GM21529 (cell line): ENCODE measurements around the gene TRIM54.
"Not testable (repeated sequence)": the region's sequence is repeated elsewhere in the genome, so short reads cannot be mapped to it uniquely, and the experiment has no call there.

Source experiments
- ATAC-seq: cut with Tn5 transposase; IDR thresholded peaks from one replicate; pipeline ENCODE4 v1.9.1; 2021; ENCODE audit not compliant: unreplicated experiment

Gene TRIM54

DNA sequence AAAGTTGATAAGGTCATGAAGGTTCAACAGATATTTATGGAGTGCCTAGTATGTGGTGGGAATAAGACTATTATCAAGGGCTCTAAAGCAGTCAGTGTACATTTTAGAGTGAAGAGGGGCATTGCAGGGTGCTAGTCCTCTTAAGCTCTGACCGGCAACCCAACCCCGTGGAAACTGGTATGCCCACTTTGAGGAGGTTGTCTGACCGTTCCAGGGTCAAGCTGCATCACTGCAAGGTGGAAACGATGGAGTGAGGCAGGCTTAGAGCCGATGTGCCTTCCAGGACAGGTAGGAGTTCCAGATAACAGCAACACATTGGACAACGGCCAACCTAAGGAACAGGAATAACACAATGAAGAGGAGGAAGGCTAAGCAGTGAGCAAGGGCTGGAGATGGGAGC is 27.4 kb downstream of the TRIM54 start:
- no peak for ATAC-seq

DNA sequence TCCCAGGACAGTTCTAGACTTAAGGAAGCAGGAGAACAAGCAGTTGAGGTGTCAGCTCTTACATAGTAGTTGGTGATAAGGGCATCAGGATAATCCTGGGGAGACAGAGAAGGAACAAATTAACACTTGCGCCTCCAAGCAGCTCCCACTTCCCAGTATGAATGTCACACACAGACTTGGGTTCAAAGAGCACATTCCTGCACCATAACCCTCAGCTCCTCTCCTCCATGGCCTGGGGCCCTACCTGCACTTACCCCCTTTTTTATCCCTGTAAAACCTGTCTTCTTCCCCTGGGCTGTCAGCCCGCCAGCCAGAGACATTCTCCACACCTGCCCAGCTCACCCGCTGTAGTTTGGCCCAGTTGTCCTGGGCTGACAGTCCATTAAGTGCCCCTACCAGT is 29.9 kb downstream of the TRIM54 start:
- ATAC-seq: no peak

DNA sequence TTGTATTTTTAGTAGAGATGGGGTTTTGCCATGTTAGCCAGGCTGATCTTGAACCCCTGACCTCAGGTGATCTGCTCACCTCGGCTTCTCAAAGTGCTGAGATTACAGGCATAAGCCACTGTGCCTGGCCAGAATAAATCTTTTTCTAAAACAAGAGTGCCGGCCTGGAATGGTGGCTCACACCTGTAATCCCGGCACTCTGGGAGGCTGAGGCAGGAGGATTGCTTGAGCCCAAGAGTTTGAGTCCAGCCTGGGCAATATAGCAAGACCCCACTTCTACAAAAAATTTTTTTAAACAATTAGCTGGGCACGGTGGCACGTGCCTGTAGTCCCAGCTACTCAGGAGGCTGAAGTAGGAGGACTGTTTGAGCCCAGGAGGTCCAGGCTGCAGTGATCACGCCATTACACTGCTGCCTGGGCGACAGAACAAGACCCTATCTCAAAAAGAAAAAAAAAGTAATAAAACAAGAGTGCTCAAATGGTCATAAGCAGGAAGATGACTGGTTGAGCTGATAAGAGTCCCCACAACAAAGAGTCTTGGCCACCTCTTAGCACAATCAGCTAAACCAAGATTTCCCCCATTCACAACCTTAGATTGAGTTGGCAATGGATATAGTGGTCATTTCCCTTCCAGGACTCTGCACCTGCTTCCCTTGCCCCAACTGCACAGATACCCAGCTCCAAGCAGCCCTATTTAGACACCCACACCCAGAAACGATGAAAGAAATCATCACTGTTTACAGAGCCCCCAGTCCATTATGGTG is 31.8 kb downstream of the TRIM54 start:
- ATAC-seq: no peak

DNA sequence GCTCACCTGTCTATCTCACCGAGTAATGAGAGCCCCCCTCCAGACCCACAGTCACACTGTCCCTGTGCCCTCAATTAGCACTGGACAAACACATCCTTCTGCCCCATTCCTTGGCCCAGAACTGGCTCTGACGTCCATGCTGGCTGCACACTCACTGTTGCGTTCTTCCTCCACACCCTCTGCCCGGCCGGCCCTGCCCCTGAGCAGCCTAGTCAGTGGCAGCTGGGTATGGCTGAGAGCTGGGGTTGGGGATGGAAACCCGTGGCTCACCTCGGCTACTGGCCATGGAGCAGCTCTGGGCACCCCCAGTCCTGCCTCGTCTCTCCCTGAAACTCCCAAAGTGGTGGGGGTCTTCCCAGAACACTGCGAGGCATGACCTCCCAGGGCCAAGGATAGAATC is 32.5 kb downstream of the TRIM54 start:
- no peak for ATAC-seq

DNA sequence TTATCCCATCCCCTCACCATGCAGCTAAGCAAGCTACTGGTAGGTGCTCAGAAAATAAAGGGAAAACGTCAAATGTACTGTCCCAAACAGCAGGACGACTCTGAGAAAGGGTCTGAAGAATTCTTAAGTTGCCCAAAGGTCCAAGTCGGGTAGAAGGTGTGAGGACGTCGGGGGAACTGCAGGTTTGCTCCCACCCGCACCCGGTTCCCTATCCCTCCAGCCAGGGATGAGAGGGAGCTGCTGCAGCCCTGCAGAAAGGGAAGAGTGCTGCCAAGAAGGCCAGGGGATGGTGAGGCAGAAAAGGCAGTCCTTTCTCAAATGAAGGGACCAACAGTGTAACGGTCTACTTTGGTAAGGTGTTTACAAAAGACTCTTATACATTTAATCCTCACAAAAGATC is 32.9 kb downstream of the TRIM54 start:
- ATAC-seq: no peak

DNA sequence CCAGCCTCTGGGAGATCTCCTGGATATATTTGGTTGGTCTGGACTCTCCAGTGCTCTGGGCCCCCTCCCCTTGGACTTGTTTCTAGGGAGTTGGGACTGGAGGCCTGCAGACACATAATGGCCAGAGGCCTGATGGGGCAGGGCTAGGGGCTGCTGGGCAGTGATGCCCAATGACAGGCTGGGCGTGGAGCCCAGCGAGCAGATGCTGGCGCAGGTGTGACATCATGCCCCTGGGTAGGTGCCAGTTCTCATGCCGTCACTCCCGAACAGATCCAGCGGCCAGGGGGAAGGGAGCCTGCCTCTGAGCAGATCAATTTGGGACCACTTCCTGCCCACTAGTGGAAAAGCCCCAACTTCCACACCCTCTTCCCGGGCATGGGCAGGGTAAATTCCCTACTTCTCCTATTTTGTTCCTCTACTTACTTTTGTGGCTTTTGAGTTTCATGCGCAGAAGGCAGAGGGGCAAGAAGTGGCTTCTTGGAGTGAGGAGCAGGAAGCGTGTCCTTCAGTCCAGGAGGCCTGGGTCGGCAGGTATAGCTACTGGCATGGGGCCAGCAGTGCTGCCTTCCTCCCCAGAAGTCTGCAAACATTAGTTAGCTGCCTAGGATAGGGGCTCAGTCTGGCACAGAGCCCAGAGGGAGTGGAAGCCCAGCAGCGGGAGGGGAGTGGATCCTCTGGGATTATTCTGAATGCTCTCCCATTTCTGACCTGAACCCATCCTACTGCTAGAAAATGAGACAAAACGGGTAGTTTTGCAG is 34.6 kb downstream of the TRIM54 start:
- no peak for ATAC-seq

DNA sequence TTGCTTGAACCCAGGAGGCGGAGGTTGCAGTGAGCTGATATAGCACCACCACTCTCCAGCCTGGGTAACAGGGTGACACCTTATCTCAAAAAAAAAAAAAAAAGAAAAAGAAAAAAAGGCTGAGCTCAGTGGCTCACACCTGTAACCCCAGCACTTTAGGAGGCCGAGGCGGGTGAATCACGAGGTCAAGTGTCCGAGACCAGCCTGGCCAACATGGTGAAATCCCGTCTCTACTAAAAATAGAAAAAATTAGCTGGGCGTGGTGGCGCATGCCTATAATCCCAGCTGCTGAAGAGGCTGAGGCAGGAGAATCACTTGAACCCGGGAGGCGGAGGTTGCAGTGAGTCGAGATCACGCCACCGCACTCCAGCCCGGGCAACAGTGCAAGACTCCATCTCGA is 37.6 kb downstream of the TRIM54 start:
- not testable (repeated sequence) for ATAC-seq

DNA sequence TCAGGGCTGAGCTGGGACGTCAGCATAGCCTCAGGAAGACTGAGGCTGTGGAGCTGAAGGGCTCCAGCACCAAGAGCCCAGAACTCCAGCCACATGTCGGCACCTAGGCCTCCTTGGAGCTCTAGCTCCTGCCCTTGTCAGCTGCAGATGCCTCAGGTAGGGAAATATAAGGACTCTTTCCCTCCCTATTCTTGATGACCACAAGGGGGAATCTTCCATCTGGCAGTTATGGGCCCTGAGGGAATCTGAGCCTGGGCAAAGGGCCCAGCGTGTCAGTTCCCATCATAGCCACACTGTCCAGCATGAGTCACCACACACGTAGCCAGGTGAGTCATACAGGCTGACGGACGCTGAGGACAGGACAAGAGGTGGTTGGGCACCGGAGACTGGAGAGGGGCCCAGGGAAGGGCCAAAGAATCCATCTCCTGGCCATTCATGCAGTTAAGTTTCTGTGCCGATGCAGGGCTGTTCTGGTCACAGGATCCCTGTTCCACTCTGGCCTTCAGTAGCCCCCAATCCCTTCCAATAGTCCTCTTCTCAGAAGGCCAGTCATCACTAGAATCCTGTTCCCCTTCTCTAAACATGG is 38.8 kb downstream of the TRIM54 start:
- ATAC-seq: no peak

DNA sequence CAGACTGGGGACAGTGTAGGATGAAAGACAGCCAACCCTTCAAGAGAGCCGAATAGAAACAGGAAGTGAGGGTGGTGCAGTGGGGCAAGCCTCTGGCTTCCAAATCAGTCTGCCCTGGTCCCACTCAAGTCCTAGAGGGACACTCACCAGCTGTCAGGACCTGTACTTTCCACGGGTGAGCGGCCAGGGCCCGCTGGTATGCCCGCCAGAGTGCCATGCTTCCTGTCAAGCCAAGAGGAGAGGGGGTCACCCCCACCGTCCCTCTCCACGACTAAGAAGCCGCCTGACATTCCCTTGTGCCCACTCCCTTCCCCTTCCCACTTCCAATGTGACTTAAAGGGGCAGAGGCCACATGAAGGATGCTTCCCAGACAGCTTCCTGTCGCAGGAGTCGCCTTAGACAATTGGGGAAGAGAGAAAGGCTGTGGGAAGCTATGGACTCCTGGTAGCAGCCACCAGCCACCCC is 40.1 kb downstream of the TRIM54 start:
- ATAC-seq: peak; percentile 3

DNA sequence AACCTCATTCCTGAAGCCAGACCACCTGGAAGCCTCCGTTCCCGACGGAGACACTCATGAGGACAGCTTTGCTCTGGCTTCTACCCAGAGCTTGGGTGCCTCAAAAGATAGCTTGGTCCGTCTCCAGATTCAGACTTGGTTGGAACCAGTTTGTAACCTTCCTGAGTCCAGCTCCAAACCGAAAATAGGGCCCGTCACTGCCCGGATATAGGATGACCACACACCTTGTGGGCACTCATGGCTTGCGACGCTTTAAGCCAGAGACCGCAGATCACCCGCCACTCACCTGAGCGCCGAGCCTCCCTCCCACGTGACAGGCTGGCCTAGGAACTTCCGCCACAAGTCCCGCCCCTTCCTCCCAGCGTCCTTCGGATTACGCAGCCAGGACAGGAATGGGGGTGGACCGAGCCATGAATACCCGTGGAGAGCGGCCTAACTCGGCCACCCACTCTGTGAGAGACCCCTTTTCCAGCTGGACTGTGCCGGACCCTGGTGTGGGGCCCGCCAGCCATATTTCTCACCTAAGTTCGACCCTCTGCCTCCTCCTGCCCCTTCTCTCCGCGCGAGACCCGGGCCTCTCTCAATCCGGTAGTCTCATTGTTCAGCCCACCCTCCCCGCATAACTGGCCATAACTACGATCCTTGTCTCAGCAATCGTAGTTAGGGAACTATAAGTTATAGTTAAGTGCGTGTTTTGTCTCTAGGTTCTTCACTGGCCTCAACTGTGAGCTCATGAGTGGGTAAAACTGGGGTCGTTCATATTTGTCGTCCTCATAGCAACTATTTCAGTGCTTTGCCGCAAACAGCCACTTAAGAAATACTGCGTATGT is 40.8 kb downstream of the TRIM54 start, which contains the start of gene MPV17:
Gene MPV17 (minus strand): TSS at position 332 of the 830 bp plus-strand sequence. CDS start 580 bp downstream, outside the sequence.
- ATAC-seq: peak; percentile 93

DNA sequence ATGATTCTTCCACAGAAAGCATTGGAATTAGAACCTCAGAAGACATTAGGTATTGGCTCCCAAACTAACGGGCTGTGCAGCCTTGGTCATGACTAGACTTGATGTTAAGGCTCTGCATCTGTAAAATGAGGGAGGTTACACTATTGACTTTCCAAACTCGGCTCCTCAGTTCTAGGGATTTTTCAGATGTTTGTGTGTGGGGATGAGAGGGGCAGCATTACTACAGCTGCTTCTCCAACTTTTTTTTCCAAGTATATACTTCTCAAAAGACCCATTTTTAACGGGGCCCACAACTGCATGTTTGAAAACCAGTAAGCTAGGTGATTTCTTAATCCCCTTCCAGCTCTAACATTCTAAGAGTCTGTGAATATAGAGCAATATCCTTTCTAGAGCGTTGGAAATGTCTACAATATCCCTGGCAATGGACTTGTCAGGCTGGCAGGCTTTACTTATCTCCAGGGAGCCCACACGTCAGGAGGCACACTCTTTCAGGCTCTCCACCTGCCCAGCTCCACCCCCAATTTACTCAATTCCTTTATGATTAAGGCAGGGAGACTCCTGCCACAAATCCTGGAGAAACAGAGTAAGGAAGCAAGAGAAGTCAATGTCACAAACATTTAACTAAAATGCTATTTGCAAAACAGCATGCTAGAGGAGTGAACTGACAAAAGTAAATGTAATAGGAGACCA is 41.5 kb downstream of the TRIM54 start:
- no peak for ATAC-seq

DNA sequence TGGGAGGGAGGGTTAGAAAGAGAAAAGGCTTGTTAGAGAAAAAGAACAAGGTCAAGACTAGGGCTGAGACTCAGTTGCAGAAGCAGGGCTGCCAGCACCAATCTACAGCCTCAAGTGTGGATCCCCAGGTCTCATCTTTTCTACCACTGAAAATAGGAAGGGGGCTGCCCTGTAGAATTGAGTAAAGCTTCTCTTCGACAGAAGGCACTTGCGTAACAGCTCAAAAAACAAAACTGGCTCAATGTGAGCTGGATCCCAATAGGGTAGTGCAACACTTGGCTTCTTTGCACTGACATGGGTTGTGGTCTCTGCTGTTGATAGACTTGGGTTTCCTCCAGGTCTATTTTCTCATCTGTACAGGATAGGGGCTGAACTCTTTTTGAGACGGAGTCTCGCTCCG is 42.5 kb downstream of the TRIM54 start:
- ATAC-seq: no peak

DNA sequence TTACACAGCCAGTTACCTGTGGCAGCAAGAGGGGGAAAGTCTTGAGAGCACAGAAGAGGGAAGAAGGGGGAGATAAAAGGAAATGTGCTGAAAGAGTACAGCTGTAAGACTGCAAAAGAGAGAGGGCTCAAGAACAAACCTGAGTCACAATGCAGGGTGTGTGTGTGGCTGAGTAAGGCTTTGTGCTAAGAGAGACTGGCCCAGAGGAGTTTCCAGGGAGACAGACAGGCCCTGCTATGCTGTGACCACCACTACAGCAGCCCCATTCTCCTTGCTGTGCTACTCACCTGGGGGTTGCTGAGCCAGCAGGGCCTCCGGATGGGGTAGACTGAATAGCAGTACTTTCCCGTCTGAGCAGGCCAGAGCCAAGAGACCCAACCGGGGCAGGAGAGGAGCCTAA is 53.1 kb downstream of the TRIM54 start:
- no peak for ATAC-seq

DNA sequence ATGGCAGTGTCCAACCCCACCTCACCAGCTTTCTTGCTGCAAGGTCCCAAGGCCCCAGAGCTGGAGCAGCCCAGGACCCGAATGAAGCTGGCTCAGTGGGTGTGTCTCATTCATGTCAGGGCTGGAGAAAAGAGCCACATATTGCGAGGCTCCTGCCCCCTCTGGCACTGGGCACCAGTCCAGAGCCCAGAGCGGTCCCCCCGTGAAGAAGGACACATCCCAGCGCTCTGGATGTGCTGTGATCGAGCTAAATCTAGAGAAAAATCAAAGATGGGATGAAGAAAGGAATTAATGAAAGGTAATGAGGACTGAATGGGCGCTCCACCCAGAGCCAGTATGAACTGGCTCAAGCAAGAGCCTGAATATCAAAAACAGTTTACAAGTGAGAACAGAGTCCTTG is 53.9 kb downstream of the TRIM54 start:
- no peak for ATAC-seq

DNA sequence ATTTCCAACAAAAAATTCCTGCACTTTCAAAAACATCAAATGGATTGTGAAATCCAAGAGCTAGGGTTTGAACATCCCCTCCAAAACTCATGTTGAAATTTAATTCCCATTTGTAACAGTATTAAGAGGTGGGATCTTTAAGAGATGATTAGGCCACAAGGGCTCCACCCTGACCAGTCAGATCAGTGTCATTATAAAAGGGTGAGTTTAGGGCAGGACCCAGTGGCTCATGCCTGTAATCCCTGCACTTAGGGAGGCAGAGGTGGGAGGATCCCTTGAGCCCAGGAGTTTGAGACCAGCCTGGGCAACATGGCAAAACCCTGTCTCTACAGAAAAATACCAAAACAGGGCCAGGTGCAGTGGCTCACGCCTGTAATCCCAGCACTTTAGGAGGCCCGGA is 65.4 kb downstream of the TRIM54 start:
- no peak for ATAC-seq

DNA sequence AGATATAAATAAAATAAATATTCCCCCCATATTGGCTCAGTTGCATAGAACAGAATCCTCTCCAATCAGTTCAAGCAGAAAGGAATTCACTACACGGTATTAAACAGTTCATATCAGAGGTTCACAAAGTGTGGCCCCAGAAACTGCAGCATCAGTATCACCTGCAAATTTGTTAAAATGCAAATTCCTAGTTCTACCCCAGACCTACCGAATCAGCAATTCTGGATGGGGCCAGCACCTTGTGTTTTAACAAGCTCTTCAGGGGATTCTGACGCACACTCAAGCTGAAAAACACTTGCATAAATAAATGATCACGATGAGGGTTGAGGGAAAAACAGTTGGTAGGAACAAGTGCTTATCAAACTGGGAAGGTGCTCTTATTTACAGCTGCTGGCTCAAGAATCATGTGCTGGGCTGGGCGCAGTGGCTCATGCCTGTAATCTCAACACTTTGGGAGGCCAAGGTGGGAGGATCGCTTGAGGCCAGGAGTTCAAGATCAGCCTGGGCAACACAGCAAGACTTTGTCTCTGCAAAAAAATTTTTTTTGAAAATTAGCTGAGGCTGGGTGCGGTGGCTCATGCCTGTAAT is 68.0 kb downstream of the TRIM54 start:
- no peak for ATAC-seq

DNA sequence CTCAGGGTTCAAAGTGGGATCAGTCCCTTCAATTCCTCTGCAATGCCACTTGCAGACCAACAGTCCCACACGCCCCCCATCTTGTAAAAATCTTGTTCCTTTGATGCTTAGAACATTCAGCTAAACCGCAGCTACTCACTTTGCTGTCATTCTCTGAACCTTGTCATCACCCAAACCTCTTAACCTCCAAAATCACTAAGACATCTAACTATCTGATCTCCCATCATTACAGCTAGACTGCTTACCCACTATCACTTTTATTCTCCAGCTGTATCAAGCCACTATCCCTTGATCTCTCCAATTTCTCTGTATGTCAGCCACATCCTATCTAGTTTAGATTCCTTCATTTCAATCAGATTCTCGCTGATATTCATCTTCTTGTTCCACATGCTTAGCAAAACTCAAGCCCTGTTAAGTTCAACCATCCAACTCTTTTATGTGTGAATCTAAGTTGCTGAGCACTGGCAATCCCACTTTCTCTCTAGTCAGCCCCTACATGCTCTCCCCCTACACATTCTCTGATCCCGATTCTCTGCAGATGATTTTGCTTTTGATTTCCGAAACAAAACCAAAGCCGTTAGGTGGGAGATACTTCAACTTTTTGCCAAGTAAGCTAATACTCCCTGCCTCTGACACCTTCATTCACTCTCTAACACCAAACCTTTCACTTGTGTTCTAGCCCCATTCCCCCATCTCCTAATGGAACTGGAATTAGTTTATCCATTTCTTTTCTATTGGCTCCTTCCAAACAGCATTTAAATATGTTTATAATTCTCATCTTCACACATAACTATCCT is 69.8 kb downstream of the TRIM54 start:
- ATAC-seq: no peak

DNA sequence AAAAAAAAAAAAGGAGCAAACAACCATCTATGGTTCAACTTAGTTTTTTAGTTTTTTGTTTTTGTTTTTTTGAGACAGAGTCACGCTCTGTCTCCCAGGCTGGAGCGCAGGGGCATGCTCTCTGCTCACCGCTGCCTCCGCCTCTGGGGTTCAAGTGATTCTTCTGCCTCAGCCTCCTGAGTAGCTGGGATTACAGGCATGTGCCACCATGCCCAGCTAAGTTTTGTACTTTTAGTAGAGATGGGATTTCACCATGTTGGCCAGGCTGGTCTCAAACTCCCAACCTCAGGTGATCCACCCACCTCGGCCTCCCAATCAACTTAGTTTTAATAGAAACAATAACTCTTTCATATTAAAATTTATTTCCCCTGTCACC is 71.1 kb downstream of the TRIM54 start:
- ATAC-seq: not testable (repeated sequence)
